HepG2 (cell line): ENCODE data around the gene CTDSP2.

ENCODE experiments used
- FOXA1 ChIP-seq, 2 experiments: fragments of 450-650 bp in 1 of 2; sonication (generic) in 1 of 2; formaldehyde crosslinking in 1 of 2; IDR thresholded peaks; 2 replicates each; pipeline versions ENCODE4 v1.4.0 to v1.6.1; 2016 to 2020; ENCODE audit warnings: missing genetic modification reagents in 1 of 2
- ZBTB7A ChIP-seq: sonication (generic); formaldehyde crosslinking; IDR thresholded peaks from 2 replicates; pipeline ENCODE4 v1.8.0; 2022; ENCODE audit warnings: mild to moderate bottlenecking, missing genetic modification reagents

- TF ChIP-seq ZBTB7A (CRISPR knock-in tag) (no peak), FOXA1 (IDR thresholded peaks at IDR 0.05) (no peak), FOXA1 (CRISPR knock-in tag; IDR thresholded peaks at IDR 0.05) (no peak)
These were observed 40.0 kb upstream of the CTDSP2 start for GRCh38 chr12:57886542-57886941.
